Activated naive CD8-positive, alpha-beta T cell treated with anti-CD3 and anti-CD28 coated beads, Interleukin-2, amount 50 U/mL, for 24 hours (primary cell): ENCODE measurements around the gene SERAC1.
"Not testable (repeated sequence)": the region's sequence is repeated elsewhere in the genome, so short reads cannot be mapped to it uniquely, and the experiment has no call there.

Source experiments
- ATAC-seq: fragments of 150-1000 bp; cut with Tn5 transposase; one replicate; pipeline ENCODE4 v1.10.0; 2021
- DNase-seq: peaks from one replicate; pipeline ENCODE4 v3.0.0; 2021
- H3K27ac Mint-ChIP-seq: one replicate; pipeline ENCODE4 v1.8.0; 2021; ENCODE audit warnings: mild to moderate bottlenecking, mixed read lengths
- H3K27me3 Mint-ChIP-seq: one replicate; pipeline ENCODE4 v1.8.0; 2021; ENCODE audit warnings: mixed read lengths
- H3K36me3 Mint-ChIP-seq: one replicate; pipeline ENCODE4 v1.8.0; 2021; ENCODE audit warnings: low read depth, mixed read lengths
- H3K4me1 Mint-ChIP-seq: one replicate; pipeline ENCODE4 v1.8.0; 2021; ENCODE audit warnings: mixed read lengths
- H3K4me3 Mint-ChIP-seq: one replicate; pipeline ENCODE4 v1.8.0; 2021; ENCODE audit warnings: mild to moderate bottlenecking, moderate library complexity, mixed read lengths
- H3K9me3 Mint-ChIP-seq: one replicate; pipeline ENCODE4 v1.8.0; 2021; ENCODE audit warnings: mixed read lengths

The SERAC1 gene

DNA sequence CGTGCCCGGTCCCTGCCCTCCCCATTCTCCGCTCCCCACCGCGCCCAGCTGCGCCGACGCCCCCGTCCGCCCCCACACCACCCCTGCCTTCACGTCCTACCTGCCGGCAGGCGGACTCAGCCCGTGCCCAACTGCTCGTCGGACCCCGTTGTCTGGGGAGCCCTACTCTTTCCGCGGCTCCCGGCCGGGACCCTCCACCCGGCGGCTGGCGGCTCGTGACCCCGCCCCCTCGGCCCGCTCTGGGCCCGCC lies at the start of gene SERAC1:
TSS of gene SERAC1 (minus strand) at position 223 of the 250 bp plus-strand sequence. CDS start 9,899 bp downstream, outside the sequence.
- no peaks in the 10 kb centered on the region for H3K9me3 Mint-ChIP-seq
- ATAC-seq = peak; percentile 60
- peaks cover 16% of the 10 kb centered on the region for H3K36me3 Mint-ChIP-seq
- H3K4me1 Mint-ChIP-seq = peaks cover 21% of the 10 kb centered on the region
- peaks cover 2% of the 10 kb centered on the region for H3K27me3 Mint-ChIP-seq
- peak within 1 kb of the TSS; percentile 85 for H3K4me3 Mint-ChIP-seq
- no peak for DNase-seq
- H3K27ac Mint-ChIP-seq = peak within 1 kb of the TSS; percentile 95

DNA sequence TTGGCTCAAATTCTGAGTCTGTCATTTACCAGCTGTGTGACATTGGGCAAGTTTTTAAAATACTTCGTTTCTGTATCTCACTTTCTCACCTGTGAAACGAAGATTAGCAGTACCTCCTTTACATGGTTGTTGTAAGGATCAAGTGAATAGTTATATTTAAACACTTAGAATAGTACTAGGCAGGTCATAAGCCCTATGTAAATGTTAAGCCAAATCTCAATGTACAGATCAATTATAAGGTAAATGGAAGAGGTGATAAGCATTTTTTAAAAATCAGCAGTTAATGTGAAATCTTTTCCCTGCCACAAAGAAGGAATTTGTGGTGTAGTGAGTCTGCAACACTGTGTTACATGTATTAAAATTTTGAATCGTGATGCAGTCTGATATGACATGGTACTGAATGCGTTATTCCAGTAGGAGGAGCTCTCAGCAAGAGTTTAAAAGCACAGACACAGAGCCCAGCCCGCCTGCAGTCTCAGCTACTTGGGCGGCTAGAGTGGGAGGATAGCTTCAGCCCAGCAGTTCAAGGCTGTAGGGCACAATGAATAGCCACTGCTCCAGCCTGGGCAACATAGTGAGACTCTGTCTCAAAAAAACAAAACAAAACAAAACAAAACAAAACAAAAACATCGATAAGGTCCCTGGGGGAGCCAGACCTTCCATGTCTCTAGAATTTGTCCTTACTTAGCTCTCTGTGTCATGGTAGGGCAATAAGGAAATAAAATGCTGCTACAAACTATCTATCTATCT lies 46.0 kb upstream of the SERAC1 start:
- ATAC-seq (peak; percentile 99), DNase-seq (peak; percentile 53)
- Mint-ChIP-seq H3K36me3 (no peaks in the 10 kb centered on the region), H3K4me3 (no peak overlapping the region), H3K9me3 (no peaks in the 10 kb centered on the region), H3K27me3 (no peaks in the 10 kb centered on the region), H3K27ac (no peak overlapping the region), H3K4me1 (peaks cover 23% of the 10 kb centered on the region)

DNA sequence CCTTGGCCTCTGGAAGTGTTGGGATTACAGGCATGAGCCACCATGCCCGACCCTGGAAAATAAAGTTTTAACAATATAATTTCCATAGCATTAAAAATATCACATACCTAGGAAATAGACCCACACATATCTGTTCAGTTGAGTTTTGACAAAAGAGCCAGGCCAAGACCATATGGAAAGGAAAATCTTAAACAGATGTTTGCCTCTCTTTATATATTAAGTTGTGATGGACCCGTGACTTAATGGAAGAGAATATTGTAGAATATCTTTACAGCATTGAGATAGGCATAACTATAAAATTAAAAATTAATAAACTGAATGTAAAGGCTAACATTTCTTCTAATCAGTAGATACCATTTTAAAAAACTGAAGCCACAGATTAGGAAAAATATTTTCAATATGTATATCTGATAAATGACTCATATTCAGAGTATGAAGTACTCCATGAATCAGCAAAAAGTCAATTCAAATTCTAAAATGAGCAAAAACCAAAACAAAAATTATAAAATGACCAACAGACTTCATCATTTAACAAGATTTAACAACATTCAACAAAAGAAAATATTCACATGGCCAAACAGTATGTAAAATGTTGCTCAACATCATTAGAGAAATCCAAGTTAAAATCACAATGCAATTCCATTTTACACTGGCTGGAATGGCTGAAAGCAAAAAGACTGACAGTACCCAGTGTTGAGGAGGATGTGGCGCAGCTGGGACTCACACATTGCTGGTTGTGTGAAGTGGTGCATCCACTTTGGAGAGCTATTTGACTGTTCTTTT lies 43.4 kb upstream of the SERAC1 start:
- ATAC-seq (no peak), DNase-seq (no peak)
- Mint-ChIP-seq H3K27ac (peak overlapping the region; percentile 63), H3K4me1 (peaks cover 47% of the 10 kb centered on the region), H3K27me3 (peaks cover 7% of the 10 kb centered on the region), H3K4me3 (no peak overlapping the region), H3K36me3 (no peaks in the 10 kb centered on the region), H3K9me3 (no peaks in the 10 kb centered on the region)

DNA sequence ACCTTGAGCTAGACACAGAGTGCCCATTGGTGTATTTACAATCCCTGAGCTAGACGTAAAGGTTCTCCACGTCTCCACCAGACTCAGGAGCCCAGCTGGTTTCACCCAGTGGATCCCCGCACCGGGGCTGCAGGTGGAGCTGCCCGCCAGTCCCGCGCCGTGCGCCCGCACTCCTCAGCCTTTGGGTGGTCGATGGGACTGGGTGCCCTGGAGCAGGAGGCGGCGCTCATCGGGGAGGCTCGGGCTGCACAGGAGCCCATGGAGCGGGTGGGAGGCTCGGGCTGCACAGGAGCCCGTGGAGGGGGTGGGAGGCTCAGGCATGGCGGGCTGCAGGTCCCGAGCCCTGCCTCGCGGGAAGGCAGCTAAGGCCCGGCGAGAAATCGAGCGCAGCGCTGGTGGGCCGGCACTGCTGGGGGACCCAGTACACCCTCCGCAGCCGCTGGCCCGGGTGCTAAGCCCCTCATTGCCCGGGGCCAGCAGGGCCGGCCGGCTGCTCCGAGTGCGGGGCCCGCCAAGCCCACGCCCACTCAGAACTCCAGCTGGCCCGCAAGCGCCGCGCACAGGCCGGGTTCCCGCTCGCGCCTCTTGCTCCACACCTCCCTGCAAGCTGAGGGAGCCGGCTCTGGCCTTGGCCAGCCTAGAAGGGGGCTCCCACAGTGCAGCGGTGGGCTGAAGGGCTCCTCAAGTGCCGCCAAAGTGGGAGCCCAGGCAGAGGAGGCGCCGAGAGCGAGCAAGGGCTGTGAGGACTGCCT lies 41.7 kb upstream of the SERAC1 start:
- Mint-ChIP-seq H3K4me1 (peaks cover 54% of the 10 kb centered on the region), H3K27me3 (peaks cover 11% of the 10 kb centered on the region)
- ATAC-seq, H3K4me3 Mint-ChIP-seq, H3K36me3 Mint-ChIP-seq, H3K27ac Mint-ChIP-seq, DNase-seq, H3K9me3 Mint-ChIP-seq: not testable (repeated sequence)

DNA sequence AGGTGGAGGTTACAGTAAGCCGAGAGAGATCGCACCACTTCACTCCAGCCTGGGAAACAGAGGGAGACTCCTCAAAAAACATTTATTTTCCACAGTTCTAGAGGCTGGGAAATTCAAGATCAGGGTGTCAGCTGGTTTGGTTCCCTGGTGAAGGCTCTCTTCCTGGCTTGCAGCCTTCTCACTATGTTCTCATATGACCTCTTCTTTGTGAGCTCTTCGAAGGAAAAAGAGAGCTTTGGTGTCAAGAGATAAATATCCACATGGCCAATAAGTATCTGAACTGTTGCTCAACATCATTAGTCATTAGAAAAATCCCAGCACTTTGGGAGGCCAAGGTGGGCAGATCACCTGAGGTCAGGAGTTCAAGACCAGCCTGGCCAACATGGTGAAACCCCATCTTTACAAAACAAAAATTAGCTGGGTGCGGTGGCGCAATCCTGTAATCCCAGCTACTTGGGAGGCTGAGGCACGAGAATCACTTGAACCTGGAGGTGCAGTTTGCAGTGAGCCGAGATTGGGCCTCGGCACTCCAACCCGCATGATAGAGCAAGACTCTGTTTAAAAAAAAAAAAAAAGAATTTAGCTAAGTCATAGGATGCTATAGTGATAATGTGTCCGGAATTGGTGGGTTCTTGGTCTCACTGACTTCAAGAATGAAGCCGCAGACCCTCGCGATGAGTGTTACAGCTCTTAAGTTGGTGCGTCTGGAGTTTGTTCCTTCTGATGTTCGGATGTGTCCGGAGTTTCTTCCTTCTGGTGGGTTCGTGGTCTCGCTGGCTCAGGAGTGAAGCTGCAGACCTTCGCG lies 40.4 kb upstream of the SERAC1 start:
- peaks cover 11% of the 10 kb centered on the region for H3K27me3 Mint-ChIP-seq
- peaks cover 47% of the 10 kb centered on the region for H3K4me1 Mint-ChIP-seq
- DNase-seq, H3K36me3 Mint-ChIP-seq, ATAC-seq, H3K9me3 Mint-ChIP-seq: not testable (repeated sequence)
- H3K27ac Mint-ChIP-seq = peak overlapping the region; percentile 67
- H3K4me3 Mint-ChIP-seq = peak overlapping the region; percentile 30

DNA sequence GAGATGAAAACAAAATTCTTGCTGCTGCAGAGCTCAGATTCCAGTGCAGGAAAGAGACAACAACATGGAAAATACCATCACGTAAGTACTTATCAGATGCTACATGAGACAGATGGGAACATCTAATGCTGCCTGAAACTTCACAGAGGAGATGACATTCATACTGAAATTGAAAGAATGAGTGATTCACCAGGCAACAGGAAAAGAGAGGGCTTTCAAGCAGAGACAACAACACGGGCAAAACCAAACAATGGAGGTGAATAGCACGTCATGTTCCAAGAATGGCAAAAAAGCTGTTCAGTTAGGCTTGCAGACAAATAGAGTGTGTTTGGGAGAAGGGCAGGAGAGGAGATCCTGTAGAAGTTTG lies 39.3 kb upstream of the SERAC1 start:
- Mint-ChIP-seq H3K27ac (peak overlapping the region; percentile 67), H3K9me3 (no peaks in the 10 kb centered on the region), H3K4me3 (peak overlapping the region; percentile 22), H3K27me3 (peaks cover 11% of the 10 kb centered on the region), H3K4me1 (peaks cover 47% of the 10 kb centered on the region), H3K36me3 (no peaks in the 10 kb centered on the region)
- DNase-seq (peak; percentile 33), ATAC-seq (peak; percentile 95)

DNA sequence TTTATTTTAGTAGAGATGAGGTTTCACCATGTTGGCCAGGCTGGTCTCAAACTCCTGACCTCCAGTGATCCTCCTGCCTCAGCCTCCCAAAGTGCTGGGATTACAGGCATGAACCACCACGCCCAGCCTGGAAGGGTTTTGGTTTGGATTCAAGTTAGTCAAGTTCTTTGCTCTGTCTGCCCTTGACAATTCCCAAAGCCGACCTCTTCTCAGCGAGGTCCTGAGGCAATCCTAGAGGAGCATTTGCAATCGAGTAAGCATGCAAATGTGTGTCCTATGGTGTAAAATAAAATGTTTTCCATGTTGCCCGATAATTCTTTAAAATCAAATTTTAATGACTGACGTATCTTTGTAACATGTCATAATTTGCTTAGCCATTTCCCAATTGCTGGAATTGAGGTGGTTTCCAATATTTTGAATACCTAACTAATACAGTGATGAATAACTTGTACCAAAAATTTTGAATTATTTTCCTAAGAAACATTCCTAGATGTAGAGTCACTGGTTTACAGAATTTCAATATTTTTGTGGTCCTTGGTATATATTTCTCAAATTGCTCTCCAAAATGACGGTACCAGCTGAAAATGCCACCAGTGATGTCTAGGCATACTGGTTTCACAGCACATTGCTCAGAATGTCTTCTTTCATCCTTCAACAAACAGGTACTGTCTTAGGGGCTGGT lies 38.8 kb upstream of the SERAC1 start:
- no peaks in the 10 kb centered on the region for H3K9me3 Mint-ChIP-seq
- H3K4me3 Mint-ChIP-seq = peak overlapping the region; percentile 22
- H3K27me3 Mint-ChIP-seq = peaks cover 11% of the 10 kb centered on the region
- ATAC-seq (no peak), DNase-seq (no peak)
- H3K4me1 Mint-ChIP-seq = peaks cover 43% of the 10 kb centered on the region
- H3K27ac Mint-ChIP-seq = peak overlapping the region; percentile 67
- no peaks in the 10 kb centered on the region for H3K36me3 Mint-ChIP-seq

DNA sequence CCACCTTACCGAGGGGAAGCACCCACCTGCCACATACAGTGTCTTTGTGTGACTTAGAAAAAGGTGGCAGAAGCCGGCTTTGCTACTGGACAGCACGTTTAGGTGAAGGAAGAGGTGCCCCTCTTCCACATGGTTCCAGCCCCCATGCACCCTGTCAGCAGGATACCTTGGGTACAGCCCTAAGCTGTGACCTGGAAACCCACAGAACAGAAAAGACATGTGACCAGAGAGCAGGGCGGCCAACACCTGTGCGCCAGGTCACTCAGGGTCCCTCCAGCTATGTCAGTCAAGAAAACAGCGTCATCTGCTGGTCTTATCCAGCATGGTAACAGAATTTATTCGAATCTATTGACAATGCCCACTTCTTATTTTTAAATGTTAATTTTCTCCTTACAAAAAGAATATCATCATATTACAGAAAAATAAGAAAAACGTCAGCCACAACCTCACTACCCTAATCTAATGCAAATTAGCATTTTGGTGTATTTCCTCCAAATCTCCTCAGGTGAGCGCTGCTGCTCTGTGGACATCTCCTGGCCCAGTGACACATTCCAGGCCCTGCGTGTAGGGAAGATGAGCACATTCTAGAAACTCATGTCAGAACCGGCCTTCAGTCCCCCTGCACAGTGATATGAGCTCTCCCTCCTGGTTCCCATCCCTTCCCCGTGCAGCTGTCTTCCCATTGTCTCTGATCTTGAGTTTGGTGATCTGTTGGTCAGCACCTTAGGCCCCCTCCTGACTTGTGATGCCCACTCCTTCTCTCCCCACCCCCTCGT lies 37.3 kb upstream of the SERAC1 start:
- no peaks in the 10 kb centered on the region for H3K36me3 Mint-ChIP-seq
- no peak overlapping the region for H3K27ac Mint-ChIP-seq
- peaks cover 11% of the 10 kb centered on the region for H3K27me3 Mint-ChIP-seq
- H3K9me3 Mint-ChIP-seq = no peaks in the 10 kb centered on the region
- ATAC-seq (no peak), DNase-seq (no peak)
- no peak overlapping the region for H3K4me3 Mint-ChIP-seq
- H3K4me1 Mint-ChIP-seq = peaks cover 41% of the 10 kb centered on the region

DNA sequence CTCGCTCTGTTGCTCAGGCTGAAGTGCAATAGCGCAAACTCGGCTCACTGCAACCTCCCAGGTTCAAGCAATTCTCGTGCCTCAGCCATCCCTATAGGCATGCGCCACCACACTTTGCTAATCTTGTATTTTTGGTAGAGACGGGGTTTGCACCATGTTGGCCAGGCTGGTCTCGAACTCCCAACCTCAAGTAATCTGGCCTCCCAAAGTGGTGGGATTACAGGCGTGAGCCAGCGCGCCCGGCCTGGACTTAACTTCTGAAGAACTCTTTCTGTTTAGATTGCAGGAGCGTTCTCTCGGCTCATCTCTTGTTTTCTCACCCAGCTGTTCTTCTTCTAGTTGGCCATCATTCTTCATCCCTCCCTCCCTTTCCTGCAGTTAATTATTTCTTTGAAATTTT lies 30.4 kb upstream of the SERAC1 start:
- Mint-ChIP-seq H3K4me1 (peaks cover 7% of the 10 kb centered on the region), H3K9me3 (no peaks in the 10 kb centered on the region)

DNA sequence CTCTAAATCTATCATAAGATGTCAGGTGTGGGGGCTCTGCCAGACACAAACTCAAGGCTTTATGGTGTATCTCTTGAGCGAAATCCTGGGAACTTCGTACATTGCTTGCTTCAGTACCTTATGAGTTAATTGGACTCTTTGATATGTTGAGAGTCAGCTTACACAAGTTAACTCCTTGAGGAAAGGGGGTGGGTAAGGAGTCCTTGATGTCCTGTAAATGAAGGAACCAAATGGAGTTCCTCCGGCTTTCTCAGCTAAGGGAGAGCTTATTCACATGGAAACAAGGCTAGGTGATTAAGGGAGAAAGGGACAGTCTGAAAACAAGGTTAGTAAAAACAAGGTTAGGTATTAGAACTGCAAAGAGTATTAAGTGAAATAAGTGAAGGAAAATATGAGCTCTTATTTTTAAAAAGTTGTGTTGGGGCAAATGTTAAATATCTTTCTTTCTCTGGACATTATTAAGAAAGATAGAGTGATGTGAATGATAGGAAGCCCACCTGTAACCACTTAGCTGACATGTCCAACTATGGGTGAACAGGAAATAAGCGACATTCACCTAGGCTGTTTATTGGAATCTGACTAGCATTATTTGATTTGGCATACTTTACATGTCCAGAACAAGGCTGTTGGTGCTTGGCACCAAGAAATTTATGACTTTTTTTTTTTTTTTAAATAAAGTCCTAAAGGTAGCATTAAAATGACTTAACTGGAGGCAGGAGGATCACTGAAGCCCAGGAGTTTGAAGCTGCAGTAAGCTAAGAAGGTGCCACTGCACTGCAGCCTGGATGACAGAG lies 26.6 kb upstream of the SERAC1 start:
- Mint-ChIP-seq H3K27ac (no peak overlapping the region), H3K27me3 (no peaks in the 10 kb centered on the region), H3K4me1 (no peaks in the 10 kb centered on the region), H3K4me3 (no peak overlapping the region), H3K9me3 (no peaks in the 10 kb centered on the region), H3K36me3 (peaks cover 30% of the 10 kb centered on the region)
- ATAC-seq (no peak), DNase-seq (no peak)

More for the DNA sequence above, 30.4 kb upstream of the SERAC1 start:
- H3K27ac Mint-ChIP-seq = no peak overlapping the region
- DNase-seq (no peak), ATAC-seq (no peak)
- no peak overlapping the region for H3K4me3 Mint-ChIP-seq
- no peaks in the 10 kb centered on the region for H3K27me3 Mint-ChIP-seq
- H3K36me3 Mint-ChIP-seq = peaks cover 12% of the 10 kb centered on the region

DNA sequence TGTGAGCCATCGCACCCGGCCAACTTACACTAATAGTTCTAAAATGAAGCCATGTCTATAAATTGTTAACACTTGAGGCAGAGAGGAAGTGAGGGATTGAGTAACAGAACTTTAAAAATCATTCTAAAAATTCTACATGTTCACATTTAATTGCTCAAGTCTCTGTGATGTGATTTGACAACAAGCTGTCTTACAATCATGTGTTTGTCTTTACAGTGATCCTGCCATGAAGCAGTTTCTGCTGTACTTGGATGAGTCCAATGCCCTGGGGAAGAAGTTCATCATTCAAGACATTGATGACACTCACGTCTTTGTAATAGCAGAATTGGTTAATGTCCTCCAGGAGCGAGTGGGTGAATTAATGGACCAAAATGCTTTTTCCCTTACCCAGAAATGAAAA lies 23.7 kb upstream of the SERAC1 start:
- H3K27ac Mint-ChIP-seq = no peak overlapping the region
- ATAC-seq = no peak
- peaks cover 32% of the 10 kb centered on the region for H3K36me3 Mint-ChIP-seq
- H3K9me3 Mint-ChIP-seq = peaks cover under 1% of the 10 kb centered on the region
- H3K4me3 Mint-ChIP-seq = no peak overlapping the region
- H3K27me3 Mint-ChIP-seq = no peaks in the 10 kb centered on the region
- DNase-seq = no peak
- H3K4me1 Mint-ChIP-seq = peaks cover 4% of the 10 kb centered on the region

DNA sequence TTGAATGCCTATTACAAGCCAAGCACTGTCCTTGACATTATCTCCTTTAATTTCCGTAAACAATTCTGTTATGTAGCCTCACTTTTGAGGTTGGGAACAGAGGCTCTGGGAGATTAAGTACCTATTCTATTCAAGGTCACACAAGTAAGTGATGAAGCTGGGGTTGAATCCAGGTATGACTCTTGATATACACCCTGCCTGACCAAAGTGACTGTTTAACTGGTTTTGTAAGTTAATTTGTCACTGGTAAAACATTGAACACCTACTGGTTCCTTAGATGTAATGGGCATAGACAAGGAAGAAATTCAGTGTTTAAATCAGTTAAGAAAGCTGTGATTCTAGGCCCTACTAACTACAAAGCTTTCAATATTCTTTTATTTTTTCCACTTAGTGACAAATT lies 23.0 kb upstream of the SERAC1 start:
- Mint-ChIP-seq H3K36me3 (peaks cover 33% of the 10 kb centered on the region), H3K27ac (no peak overlapping the region), H3K4me3 (no peak overlapping the region), H3K4me1 (peaks cover 11% of the 10 kb centered on the region), H3K27me3 (no peaks in the 10 kb centered on the region), H3K9me3 (peaks cover 4% of the 10 kb centered on the region)
- no peak for ATAC-seq
- no peak for DNase-seq

DNA sequence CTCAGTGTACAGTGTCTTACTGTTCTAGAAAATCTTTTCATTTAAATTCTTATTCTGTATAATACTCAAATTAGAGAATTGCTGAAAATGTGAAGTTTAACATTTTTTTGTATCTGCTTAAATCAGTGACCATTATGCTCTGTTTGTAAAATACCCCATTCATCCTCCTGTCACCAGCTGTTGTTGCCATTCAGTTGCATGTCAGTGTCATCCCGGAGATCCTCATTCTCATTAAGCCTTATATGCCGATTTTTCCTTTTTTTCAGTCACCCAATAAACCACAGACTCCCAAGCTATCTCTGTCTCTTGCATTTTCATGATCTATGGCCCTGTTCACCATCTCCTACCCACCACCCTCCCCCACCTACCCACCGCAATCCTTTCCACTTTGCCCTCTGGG lies 20.5 kb upstream of the SERAC1 start:
- Mint-ChIP-seq H3K4me1 (peaks cover 29% of the 10 kb centered on the region), H3K27me3 (no peaks in the 10 kb centered on the region), H3K27ac (no peak overlapping the region), H3K9me3 (peaks cover 4% of the 10 kb centered on the region), H3K36me3 (peaks cover 44% of the 10 kb centered on the region), H3K4me3 (no peak overlapping the region)
- DNase-seq (no peak), ATAC-seq (no peak)
